ENCODE results near the gene CYP3A7. TPM values are rescaled to one million over a fixed set of nuclear protein-coding genes. Genes with fewer than 3 reads are reported as not detected.

The CYP3A7 gene
- total and polyA plus RNA-seq, 2 donors (not counting 3 experiments of a cell fraction or from before 2014, with no cell fraction given): not detected

GRCh38 chr7:99730992-99731391 is 4.0 kb downstream of the CYP3A7 start:
- FAIRE-seq: no peak
- no TSS peak for BruUV-seq (replicated peaks)

More at GRCh38 chr7:99730992-99731391, 4.0 kb downstream of the CYP3A7 start:
- Histone ChIP-seq H3K4me3 (replicated peaks in 1 of 3; ENCODE audit: insufficient read depth in 1 of 3, low read depth in 1 of 3, low read length in 3 of 3) (no peak overlapping the region), H3K4me2 (ENCODE audit: insufficient read depth, low read length) (no peak overlapping the region), H3K9ac (replicated peaks; ENCODE audit: extremely low read depth, insufficient read depth, low read length) (no peak overlapping the region), H4K20me1 (replicated peaks; ENCODE audit: control insufficient read depth, extremely low read depth, insufficient read depth, low read length) (no peaks in the 10 kb centered on the region), H3K9me1 (replicated peaks; ENCODE audit: control insufficient read depth, extremely low read depth, insufficient read depth, low read length) (no peaks in the 10 kb centered on the region), H2AFZ (ENCODE audit: low read depth, low read length) (no peak overlapping the region), H3K4me1 (ENCODE audit: control insufficient read depth, extremely low read depth, insufficient read depth, low read length) (no peaks in the 10 kb centered on the region), H3K79me2 (ENCODE audit: control insufficient read depth, insufficient read depth, low read length) (no peaks in the 10 kb centered on the region), H3K9me3 (replicated peaks; ENCODE audit: control insufficient read depth, insufficient read depth, low read length) (no peaks in the 10 kb centered on the region), H3K27ac (ENCODE audit: insufficient read depth, low read depth, low read length) (no peak overlapping the region), H3K27me3 (ENCODE audit: control insufficient read depth in 2 of 2, insufficient read depth in 2 of 2, low read length in 2 of 2) (no peaks in the 10 kb centered on the region), H3K36me3 (ENCODE audit: control insufficient read depth in 2 of 2, extremely low read depth in 1 of 2, insufficient read depth in 2 of 2, low read length in 2 of 2) (no peaks in the 10 kb centered on the region)
- ChIA-PET CTCF (no interaction called here), POLR2A (no interaction called here)
- intact Hi-C loops (cut with micrococcal nuclease) (no loop called here), dilution Hi-C loops (cut with MboI; ENCODE audit: extremely low pct_ligation_motif_present, low sequenced_read_pairs) (no loop called here)
- no peak for DNase-seq (ENCODE audit: low read depth, low spot score)
- no peak for TF ChIP-seq POLR2A (IDR thresholded peaks at IDR 0.05; ENCODE audit: low read depth, low read length)
- no peak for TF ChIP-seq MAX (IDR thresholded peaks at IDR 0.05; ENCODE audit: insufficient read depth, insufficient read length)
- no peak for TF ChIP-seq GATA2 (IDR thresholded peaks at IDR 0.05; ENCODE audit: insufficient read depth, insufficient read length, low read depth, low read length)
- TF ChIP-seq JUN (IDR thresholded peaks at IDR 0.05; ENCODE audit: borderline replicate concordance, insufficient read depth, insufficient read length, low read depth): no peak
- TF ChIP-seq, protein P1, sequence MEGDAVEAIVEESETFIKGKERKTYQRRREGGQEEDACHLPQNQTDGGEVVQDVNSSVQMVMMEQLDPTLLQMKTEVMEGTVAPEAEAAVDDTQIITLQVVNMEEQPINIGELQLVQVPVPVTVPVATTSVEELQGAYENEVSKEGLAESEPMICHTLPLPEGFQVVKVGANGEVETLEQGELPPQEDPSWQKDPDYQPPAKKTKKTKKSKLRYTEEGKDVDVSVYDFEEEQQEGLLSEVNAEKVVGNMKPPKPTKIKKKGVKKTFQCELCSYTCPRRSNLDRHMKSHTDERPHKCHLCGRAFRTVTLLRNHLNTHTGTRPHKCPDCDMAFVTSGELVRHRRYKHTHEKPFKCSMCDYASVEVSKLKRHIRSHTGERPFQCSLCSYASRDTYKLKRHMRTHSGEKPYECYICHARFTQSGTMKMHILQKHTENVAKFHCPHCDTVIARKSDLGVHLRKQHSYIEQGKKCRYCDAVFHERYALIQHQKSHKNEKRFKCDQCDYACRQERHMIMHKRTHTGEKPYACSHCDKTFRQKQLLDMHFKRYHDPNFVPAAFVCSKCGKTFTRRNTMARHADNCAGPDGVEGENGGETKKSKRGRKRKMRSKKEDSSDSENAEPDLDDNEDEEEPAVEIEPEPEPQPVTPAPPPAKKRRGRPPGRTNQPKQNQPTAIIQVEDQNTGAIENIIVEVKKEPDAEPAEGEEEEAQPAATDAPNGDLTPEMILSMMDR (IDR thresholded peaks at IDR 0.05; ENCODE audit: extremely low read depth in 1 of 2, insufficient read depth in 1 of 2, low read depth in 1 of 2, low read length in 2 of 2): no peak
- TF ChIP-seq EZH2 (IDR thresholded peaks at IDR 0.05; ENCODE audit: borderline replicate concordance, low read depth, low read length, severe bottlenecking): no peak
- no peak for TF ChIP-seq FOS (IDR thresholded peaks at IDR 0.05; ENCODE audit: borderline replicate concordance, insufficient read depth, low read length)
- no peak for TF ChIP-seq POLR2AphosphoS5 (IDR thresholded peaks at IDR 0.05; ENCODE audit: insufficient read depth, low read depth, low read length)
- no peak for TF ChIP-seq MYC (IDR thresholded peaks at IDR 0.05; ENCODE audit: low read depth, low read length)

All from endothelial cell of umbilical vein (primary cell).